ENCODE results near the gene CFTR.

Gene CFTR

DNA sequence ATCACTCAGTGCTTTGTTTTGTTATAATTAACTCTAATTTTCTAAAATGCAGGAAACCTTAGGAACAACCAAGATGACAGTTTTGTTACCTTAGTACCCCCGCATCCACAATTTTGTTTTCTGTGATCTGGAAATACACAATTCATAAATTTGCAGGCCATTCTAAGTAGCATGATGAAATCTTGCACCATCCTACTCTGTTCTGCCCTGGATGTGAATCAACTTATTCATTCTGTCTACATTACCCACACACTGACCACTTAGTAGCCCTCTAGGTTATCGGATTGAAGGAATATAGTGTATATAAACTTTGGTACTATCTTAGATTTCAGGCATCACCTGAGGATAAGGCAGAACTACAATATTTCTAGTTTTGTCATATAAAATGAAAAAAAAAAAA, 237.5 kb downstream of the CFTR start:
- TF ChIP-seq, protein P1, sequence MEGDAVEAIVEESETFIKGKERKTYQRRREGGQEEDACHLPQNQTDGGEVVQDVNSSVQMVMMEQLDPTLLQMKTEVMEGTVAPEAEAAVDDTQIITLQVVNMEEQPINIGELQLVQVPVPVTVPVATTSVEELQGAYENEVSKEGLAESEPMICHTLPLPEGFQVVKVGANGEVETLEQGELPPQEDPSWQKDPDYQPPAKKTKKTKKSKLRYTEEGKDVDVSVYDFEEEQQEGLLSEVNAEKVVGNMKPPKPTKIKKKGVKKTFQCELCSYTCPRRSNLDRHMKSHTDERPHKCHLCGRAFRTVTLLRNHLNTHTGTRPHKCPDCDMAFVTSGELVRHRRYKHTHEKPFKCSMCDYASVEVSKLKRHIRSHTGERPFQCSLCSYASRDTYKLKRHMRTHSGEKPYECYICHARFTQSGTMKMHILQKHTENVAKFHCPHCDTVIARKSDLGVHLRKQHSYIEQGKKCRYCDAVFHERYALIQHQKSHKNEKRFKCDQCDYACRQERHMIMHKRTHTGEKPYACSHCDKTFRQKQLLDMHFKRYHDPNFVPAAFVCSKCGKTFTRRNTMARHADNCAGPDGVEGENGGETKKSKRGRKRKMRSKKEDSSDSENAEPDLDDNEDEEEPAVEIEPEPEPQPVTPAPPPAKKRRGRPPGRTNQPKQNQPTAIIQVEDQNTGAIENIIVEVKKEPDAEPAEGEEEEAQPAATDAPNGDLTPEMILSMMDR (conservative IDR thresholded peaks at IDR 0.05; ENCODE audit: low read length) = no peak
- peak; percentile 2 for DNase-seq (ENCODE audit: low read depth)
- H3K4me3 ChIP-seq (ENCODE audit: low read length) = no peak overlapping the region
